Vagina (tissue), 2 donors: ENCODE results near the gene MTHFD1.

ENCODE experiments used
- CTCF ChIP-seq, 3 experiments: fragments of 450-650 bp in 2 of 3; fragments of 200-600 bp in 1 of 3; sonication (generic) in 1 of 3; IDR thresholded peaks; one replicate each; pipeline ENCODE4 v1.5.1; 2017 to 2019; ENCODE audit warnings: antibody characterized with exemption in 3 of 3, mild to moderate bottlenecking in 2 of 3, moderate library complexity in 2 of 3
- POLR2AphosphoS5 ChIP-seq, 2 donors: sonication (generic); formaldehyde crosslinking; IDR thresholded peaks; one replicate each; pipeline ENCODE4 v1.9.0; 2017; ENCODE audit warnings: antibody characterized with exemption in 2 of 2, mild to moderate bottlenecking in 2 of 2, low read depth in 1 of 2; ENCODE audit not compliant: insufficient read depth in 1 of 2

GRCh38 chr14:64347748-64348147 is 40.4 kb upstream of the MTHFD1 start:
- no peak for TF ChIP-seq CTCF (IDR thresholded peaks at IDR 0.05)
- no peak for TF ChIP-seq POLR2AphosphoS5 (IDR thresholded peaks at IDR 0.05; ENCODE audit: insufficient read depth in 1 of 2, low read depth in 1 of 2)
